HepG2 (cell line): ENCODE measurements around the gene GGA1. TPM values are rescaled to one million over a fixed set of nuclear protein-coding genes. Genes with fewer than 3 reads are reported as not detected.

ENCODE experiments used
- CREM ChIP-seq, 2 experiments: sonication (generic) in 1 of 2; formaldehyde crosslinking in 1 of 2; IDR thresholded peaks; 2 replicates each; pipeline versions ENCODE4 v1.4.0 to v1.6.1; 2016 to 2020; ENCODE audit warnings: antibody characterized with exemption in 1 of 2, mild to moderate bottlenecking in 1 of 2, missing genetic modification reagents in 1 of 2
- FLYWCH1 ChIP-seq: sonication (generic); formaldehyde crosslinking; IDR thresholded peaks from 2 replicates; pipeline ENCODE4 v1.8.1; 2023; ENCODE audit warnings: mild to moderate bottlenecking, missing genetic modification reagents
- HIVEP1 ChIP-seq: sonication (generic); formaldehyde crosslinking; IDR thresholded peaks from 2 replicates; pipeline ENCODE4 v1.4.0; 2020; ENCODE audit warnings: mild to moderate bottlenecking, missing genetic modification reagents
- KLF15 ChIP-seq: sonication (generic); formaldehyde crosslinking; IDR thresholded peaks from 2 replicates; pipeline ENCODE4 v1.8.1; 2023; ENCODE audit warnings: borderline replicate concordance, mild to moderate bottlenecking, inconsistent platforms, missing genetic modification reagents, mixed read lengths
- KMT2A ChIP-seq: sonication (generic); formaldehyde crosslinking; IDR thresholded peaks from 2 replicates; pipeline ENCODE4 v1.4.0; 2020; ENCODE audit warnings: missing genetic modification reagents
- PHB2 ChIP-seq: fragments of 450-650 bp; IDR thresholded peaks from 2 replicates; pipeline ENCODE4 v1.6.1; 2018; ENCODE audit not compliant: partially characterized antibody
- POLR2G ChIP-seq: fragments of 200-400 bp; formaldehyde crosslinking; IDR thresholded peaks from 2 replicates; pipeline ENCODE4 v1.6.1; 2018; ENCODE audit warnings: mild to moderate bottlenecking, low read depth, low read length, moderate library complexity
- SAFB2 ChIP-seq: sonication (generic); formaldehyde crosslinking; IDR thresholded peaks from 2 replicates; pipeline ENCODE4 v1.5.1; 2020; ENCODE audit warnings: missing genetic modification reagents, low read depth, mild to moderate bottlenecking, borderline replicate concordance
- SMARCE1 ChIP-seq: fragments of 450-650 bp; IDR thresholded peaks from 2 replicates; pipeline ENCODE4 v1.6.1; 2017; ENCODE audit warnings: borderline replicate concordance
- SP2 ChIP-seq: sonication (generic); formaldehyde crosslinking; IDR thresholded peaks from 2 replicates; pipeline ENCODE4 v1.5.1; 2020; ENCODE audit warnings: mild to moderate bottlenecking, missing genetic modification reagents
- TMF1 ChIP-seq: sonication (generic); formaldehyde crosslinking; IDR thresholded peaks from 2 replicates; pipeline ENCODE4 v1.8.1; 2022; ENCODE audit warnings: low read depth, missing genetic modification reagents
- ZNF180 ChIP-seq: sonication (generic); formaldehyde crosslinking; IDR thresholded peaks from 2 replicates; pipeline ENCODE4 v1.4.0; 2020; ENCODE audit warnings: low read depth, missing genetic modification reagents, borderline replicate concordance
- ZNF34 ChIP-seq: sonication (generic); formaldehyde crosslinking; IDR thresholded peaks from 2 replicates; pipeline ENCODE4 v1.4.0; 2020; ENCODE audit warnings: mild to moderate bottlenecking, missing genetic modification reagents, borderline replicate concordance
- ZNF44 ChIP-seq: sonication (generic); formaldehyde crosslinking; IDR thresholded peaks from 2 replicates; pipeline ENCODE4 v1.5.1; 2020; ENCODE audit warnings: mild to moderate bottlenecking, missing genetic modification reagents
- ZNF670 ChIP-seq: sonication (generic); formaldehyde crosslinking; IDR thresholded peaks from 2 replicates; pipeline ENCODE4 v1.8.0; 2022; ENCODE audit warnings: mild to moderate bottlenecking, missing genetic modification reagents, borderline replicate concordance
- ZNF776 ChIP-seq: sonication (generic); formaldehyde crosslinking; IDR thresholded peaks from 2 replicates; pipeline ENCODE4 v1.4.0; 2020; ENCODE audit warnings: mild to moderate bottlenecking, missing genetic modification reagents
- polyA plus RNA-seq, 8 experiments: library from polyadenylated mRNA; depleted of rRNA in 3 of 8; stranded (reverse) in 7 of 8; unstranded in 1 of 8; fragments of >200 nt; fragmentation: Illumina TruSeq in 4 of 8; extraction: Trizol in 4 of 8; gene quantifications; 2 replicates each; pipeline versions ENCODE4 v1.2.1 to v1.2.3, GENCODE V29; 2011 to 2016; ENCODE audit warnings: low read depth in 4 of 8, missing spikeins in 1 of 8, mixed read lengths in 1 of 8; ENCODE audit not compliant: insufficient read depth in 1 of 8
- total RNA-seq, 5 experiments: library from RNA; depleted of rRNA; stranded (reverse); fragments of >200 nt; fragmentation: Illumina TruSeq; extraction: Trizol; gene quantifications; 2 replicates each; pipeline ENCODE4 v1.2.3, GENCODE V29; 2016; ENCODE audit warnings: low read depth in 1 of 5
- TF ChIP-seq, protein P1 (sequence below): sonication (generic); formaldehyde crosslinking; IDR thresholded peaks from 2 replicates; pipeline ENCODE4 v1.4.0; 2020; ENCODE audit warnings: missing genetic modification reagents, low read depth, mild to moderate bottlenecking, borderline replicate concordance
- TF ChIP-seq, protein P2 (sequence below): IDR thresholded peaks from 2 replicates; pipeline ENCODE4 v1.6.1; 2012; ENCODE audit warnings: low read depth, low read length, improper control_type of control experiment
- TF ChIP-seq, protein P3 (sequence below): sonication (generic); formaldehyde crosslinking; IDR thresholded peaks from 2 replicates; pipeline ENCODE4 v1.5.1; 2020; ENCODE audit warnings: missing genetic modification reagents, mild to moderate bottlenecking, borderline replicate concordance
- TF ChIP-seq, protein P4 (sequence below): sonication (generic); formaldehyde crosslinking; conservative IDR thresholded peaks from 2 replicates; pipeline ENCODE4 v1.4.0; 2020; ENCODE audit warnings: missing genetic modification reagents
- TF ChIP-seq, protein P5 (sequence below): sonication (generic); formaldehyde crosslinking; IDR thresholded peaks from 2 replicates; pipeline ENCODE4 v1.4.0; 2020; ENCODE audit warnings: missing genetic modification reagents

Gene GGA1
- total and polyA plus RNA-seq, 2 of the 13 experiments (the other 11 are each of a cell fraction or from before 2014, with no cell fraction given) = 29.1 to 87.2 TPM

DNA sequence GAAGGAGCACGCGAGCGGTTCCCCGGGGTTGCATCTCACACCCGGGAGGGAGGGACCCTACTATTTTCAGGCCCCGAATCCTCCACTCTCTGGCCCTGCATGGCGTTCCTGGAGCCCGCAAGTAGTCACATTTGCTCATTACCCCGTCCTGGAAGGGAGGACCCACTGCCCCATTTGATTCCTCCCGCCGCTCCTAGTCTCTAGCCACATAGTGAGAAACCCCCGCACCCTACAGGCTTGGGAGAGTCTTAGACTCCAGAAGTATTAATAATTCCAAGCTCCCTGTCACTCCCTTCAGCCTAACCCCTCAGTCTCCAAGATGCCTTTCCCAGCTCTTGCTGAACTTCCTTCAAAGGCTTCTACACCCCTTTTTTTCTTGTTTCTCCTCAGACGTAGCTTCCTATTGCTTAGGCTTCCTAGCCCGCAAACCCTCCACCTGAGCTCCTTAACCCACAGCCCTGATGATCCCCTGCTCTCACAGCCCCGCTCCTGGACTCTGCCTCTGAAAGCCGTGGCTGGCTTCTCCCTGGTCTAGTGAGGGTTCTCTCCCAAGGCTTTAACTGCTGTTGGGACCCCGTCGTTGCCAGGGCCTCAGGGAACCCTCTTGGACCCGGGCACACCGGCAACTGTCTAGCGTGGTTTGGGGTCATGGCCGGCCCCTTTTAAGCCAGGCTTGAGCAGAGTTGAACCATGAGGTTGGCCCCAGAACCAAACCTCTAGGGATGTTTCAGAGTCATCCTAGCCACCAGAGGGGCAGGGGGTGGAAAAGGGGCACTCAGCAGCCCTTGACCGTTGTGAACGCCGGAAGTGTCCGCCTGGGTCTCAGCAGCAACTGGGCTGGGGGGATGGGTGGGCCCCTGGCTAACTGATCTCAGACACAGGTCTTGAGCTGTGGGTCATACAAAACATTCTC is 862 bp downstream of the GGA1 start (continued):
- TF ChIP-seq, protein P1, sequence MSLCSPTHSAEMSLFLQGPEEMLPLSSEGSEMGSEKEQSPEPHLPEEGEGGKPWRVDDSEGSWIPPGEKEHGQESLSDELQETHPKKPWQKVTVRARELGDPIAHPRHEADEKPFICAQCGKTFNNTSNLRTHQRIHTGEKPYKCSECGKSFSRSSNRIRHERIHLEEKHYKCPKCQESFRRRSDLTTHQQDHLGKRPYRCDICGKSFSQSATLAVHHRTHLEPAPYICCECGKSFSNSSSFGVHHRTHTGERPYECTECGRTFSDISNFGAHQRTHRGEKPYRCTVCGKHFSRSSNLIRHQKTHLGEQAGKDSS (CRISPR knock-in tag) = no peak
- TF ChIP-seq PHB2 = no peak
- TF ChIP-seq HIVEP1 (CRISPR knock-in tag) = no peak
- TF ChIP-seq ZNF180 = no peak
- no peak for TF ChIP-seq ZNF776 (CRISPR knock-in tag)
- no peak for TF ChIP-seq SAFB2 (CRISPR knock-in tag)
- TF ChIP-seq ZNF34 (CRISPR knock-in tag) = no peak
- TF ChIP-seq TMF1 (CRISPR knock-in tag) = no peak
- TF ChIP-seq, protein P2, sequence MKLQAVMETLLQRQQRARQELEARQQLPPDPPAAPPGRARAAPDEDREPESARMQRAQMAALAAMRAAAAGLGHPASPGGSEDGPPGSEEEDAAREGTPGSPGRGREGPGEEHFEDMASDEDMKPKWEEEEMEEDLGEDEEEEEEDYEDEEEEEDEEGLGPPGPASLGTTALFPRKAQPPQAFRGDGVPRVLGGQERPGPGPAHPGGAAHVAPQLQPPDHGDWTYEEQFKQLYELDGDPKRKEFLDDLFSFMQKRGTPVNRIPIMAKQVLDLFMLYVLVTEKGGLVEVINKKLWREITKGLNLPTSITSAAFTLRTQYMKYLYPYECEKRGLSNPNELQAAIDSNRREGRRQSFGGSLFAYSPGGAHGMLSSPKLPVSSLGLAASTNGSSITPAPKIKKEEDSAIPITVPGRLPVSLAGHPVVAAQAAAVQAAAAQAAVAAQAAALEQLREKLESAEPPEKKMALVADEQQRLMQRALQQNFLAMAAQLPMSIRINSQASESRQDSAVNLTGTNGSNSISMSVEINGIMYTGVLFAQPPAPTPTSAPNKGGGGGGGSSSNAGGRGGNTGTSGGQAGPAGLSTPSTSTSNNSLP = no peak
- TF ChIP-seq SMARCE1 = no peak
- no peak for TF ChIP-seq SP2
- no peak for TF ChIP-seq CREM (IDR thresholded peaks at IDR 0.05)
- no peak for TF ChIP-seq CREM (CRISPR knock-in tag; IDR thresholded peaks at IDR 0.05)
- no peak for TF ChIP-seq KLF15
- TF ChIP-seq, protein P3, sequence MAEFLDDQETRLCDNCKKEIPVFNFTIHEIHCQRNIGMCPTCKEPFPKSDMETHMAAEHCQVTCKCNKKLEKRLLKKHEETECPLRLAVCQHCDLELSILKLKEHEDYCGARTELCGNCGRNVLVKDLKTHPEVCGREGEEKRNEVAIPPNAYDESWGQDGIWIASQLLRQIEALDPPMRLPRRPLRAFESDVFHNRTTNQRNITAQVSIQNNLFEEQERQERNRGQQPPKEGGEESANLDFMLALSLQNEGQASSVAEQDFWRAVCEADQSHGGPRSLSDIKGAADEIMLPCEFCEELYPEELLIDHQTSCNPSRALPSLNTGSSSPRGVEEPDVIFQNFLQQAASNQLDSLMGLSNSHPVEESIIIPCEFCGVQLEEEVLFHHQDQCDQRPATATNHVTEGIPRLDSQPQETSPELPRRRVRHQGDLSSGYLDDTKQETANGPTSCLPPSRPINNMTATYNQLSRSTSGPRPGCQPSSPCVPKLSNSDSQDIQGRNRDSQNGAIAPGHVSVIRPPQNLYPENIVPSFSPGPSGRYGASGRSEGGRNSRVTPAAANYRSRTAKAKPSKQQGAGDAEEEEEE (CRISPR knock-in tag) = no peak
- no peak for TF ChIP-seq FLYWCH1 (CRISPR knock-in tag)
- no peak for TF ChIP-seq KMT2A (CRISPR knock-in tag)
- TF ChIP-seq, protein P4, sequence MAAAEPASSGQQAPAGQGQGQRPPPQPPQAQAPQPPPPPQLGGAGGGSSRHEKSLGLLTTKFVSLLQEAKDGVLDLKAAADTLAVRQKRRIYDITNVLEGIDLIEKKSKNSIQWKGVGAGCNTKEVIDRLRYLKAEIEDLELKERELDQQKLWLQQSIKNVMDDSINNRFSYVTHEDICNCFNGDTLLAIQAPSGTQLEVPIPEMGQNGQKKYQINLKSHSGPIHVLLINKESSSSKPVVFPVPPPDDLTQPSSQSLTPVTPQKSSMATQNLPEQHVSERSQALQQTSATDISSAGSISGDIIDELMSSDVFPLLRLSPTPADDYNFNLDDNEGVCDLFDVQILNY (CRISPR knock-in tag) = no peak
- TF ChIP-seq ZNF670 (CRISPR knock-in tag) = 0 out of 2 replicates have a peak, but pooled peaks have one; percentile 38
- TF ChIP-seq, protein P5, sequence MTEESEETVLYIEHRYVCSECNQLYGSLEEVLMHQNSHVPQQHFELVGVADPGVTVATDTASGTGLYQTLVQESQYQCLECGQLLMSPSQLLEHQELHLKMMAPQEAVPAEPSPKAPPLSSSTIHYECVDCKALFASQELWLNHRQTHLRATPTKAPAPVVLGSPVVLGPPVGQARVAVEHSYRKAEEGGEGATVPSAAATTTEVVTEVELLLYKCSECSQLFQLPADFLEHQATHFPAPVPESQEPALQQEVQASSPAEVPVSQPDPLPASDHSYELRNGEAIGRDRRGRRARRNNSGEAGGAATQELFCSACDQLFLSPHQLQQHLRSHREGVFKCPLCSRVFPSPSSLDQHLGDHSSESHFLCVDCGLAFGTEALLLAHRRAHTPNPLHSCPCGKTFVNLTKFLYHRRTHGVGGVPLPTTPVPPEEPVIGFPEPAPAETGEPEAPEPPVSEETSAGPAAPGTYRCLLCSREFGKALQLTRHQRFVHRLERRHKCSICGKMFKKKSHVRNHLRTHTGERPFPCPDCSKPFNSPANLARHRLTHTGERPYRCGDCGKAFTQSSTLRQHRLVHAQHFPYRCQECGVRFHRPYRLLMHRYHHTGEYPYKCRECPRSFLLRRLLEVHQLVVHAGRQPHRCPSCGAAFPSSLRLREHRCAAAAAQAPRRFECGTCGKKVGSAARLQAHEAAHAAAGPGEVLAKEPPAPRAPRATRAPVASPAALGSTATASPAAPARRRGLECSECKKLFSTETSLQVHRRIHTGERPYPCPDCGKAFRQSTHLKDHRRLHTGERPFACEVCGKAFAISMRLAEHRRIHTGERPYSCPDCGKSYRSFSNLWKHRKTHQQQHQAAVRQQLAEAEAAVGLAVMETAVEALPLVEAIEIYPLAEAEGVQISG (CRISPR knock-in tag) = peak; percentile 79
- no peak for TF ChIP-seq POLR2G
- 0 out of 2 replicates have a peak, but pooled peaks have one; percentile 53 for TF ChIP-seq ZNF44 (CRISPR knock-in tag)
